ENCODE measurements around the gene ACSS2.

ACSS2 gene

DNA sequence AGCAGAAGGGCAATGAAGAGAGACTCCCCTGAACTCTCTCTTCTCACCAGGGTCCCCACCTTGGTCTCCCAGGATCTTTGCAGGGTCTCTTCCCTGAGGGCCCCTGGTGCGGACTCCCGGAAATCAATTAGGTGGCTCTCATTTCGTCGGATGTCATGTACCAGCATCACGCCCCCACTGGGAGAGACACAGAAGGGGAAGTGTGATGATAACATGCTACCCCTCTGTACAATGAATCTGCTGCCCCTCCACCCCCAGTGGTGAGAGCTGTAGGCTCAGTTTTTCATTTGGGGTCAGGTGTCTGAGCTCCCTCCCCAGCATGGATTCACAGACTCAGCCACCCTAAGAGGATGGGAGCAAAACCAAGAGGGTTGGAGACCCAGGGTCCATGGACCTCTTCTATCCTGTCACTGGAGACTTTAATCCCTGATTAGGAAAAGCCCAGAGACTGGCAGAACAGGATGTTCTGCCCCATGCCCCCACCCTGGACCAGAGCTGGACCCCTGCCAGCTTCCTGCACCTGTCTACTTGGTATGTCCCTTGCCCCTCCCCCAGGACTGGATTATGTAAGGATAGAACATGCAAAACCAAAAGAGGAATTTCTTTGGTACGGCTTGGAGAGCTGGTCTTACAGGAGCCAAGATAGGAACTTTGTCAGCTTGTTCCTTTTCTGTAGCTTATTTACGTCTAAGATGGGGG is 14.9 kb upstream of the ACSS2 start:
- Histone ChIP-seq H3K79me2 (ENCODE audit: control insufficient read depth, insufficient read depth, low read length, poor library complexity) (no peaks in the 10 kb centered on the region), H3K4me2 (ENCODE audit: low read length) (no peak overlapping the region), H3K18ac (ENCODE audit: low read length) (no peak overlapping the region), H3K4ac (ENCODE audit: low read depth, low read length) (no peak overlapping the region), H3K23ac (ENCODE audit: low read length) (no peak overlapping the region), H3K27me3 (ENCODE audit: insufficient read depth, low read length) (no peaks in the 10 kb centered on the region), H3K36me3 (ENCODE audit: control insufficient read depth in 1 of 2, insufficient read depth in 2 of 2, low read length in 2 of 2) (peaks cover 8 to 24% of the 10 kb centered on the region in 2 experiments), H3K4me3 (ENCODE audit: low read depth, low read length) (no peak overlapping the region), H2BK12ac (ENCODE audit: low read length) (no peak overlapping the region), H4K91ac (ENCODE audit: low read depth, low read length) (no peak overlapping the region), H3K79me1 (ENCODE audit: low read length) (no peaks in the 10 kb centered on the region), H2AK5ac (ENCODE audit: low read length) (no peak overlapping the region), H3K9me3 (ENCODE audit: insufficient read depth, low read depth, low read length) (peaks cover 4% of the 10 kb centered on the region), H2BK120ac (ENCODE audit: insufficient read depth, low read length, poor library complexity) (no peak overlapping the region), H3K9ac (ENCODE audit: low read length) (no peak overlapping the region), H4K8ac (ENCODE audit: low read depth, low read length) (no peak overlapping the region), H4K12ac (ENCODE audit: low read depth, low read length) (no peak overlapping the region), H3K4me1 (ENCODE audit: control insufficient read depth in 1 of 2, insufficient read depth in 2 of 2, low read length in 2 of 2) (no peaks in the 10 kb centered on the region), H3K14ac (ENCODE audit: low read length) (no peak overlapping the region), H3K27ac (ENCODE audit: low read depth, low read length) (no peak overlapping the region), H2AFZ (ENCODE audit: insufficient read depth, low read length, poor library complexity) (no peak overlapping the region), H2BK5ac (ENCODE audit: low read depth, low read length, poor library complexity) (no peak overlapping the region)
- DNase-seq, result no peak
- no CpG with 5 or more reads among the region's 7 CpGs for WGBS (ENCODE audit: extremely low coverage, insufficient coverage, insufficient read length)

DNA sequence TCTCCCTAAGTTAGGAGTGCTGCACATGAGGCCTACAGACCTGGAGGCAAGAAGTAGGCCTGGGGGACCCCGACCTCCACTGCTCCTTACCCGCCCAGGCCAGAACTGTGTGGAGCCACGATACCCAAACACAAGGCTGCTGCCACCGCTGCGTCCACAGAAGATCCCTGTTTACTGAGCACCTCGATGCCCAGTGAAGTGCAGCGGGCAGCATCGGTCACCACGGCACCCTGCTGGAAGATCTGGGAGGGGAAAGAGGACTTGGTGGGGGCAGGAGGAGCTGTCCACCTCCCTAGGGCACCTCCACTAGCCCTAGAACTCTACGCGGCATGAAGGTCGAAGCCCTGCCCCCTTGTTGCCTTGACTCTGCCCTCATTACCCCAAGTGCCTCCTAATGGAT is 13.7 kb upstream of the ACSS2 start:
- no peaks in the 10 kb centered on the region for H3K79me2 ChIP-seq (ENCODE audit: control insufficient read depth, insufficient read depth, low read length, poor library complexity)
- H2BK5ac ChIP-seq (ENCODE audit: low read depth, low read length, poor library complexity), result no peak overlapping the region
- no peak overlapping the region for H3K4ac ChIP-seq (ENCODE audit: low read depth, low read length)
- peaks cover 2% of the 10 kb centered on the region for H3K9me3 ChIP-seq (ENCODE audit: insufficient read depth, low read depth, low read length)
- H2BK12ac ChIP-seq (ENCODE audit: low read length), result no peak overlapping the region
- H3K79me1 ChIP-seq (ENCODE audit: low read length), result no peaks in the 10 kb centered on the region
- no peak overlapping the region for H3K4me2 ChIP-seq (ENCODE audit: low read length)
- WGBS (ENCODE audit: extremely low coverage, insufficient coverage, insufficient read length), result no CpG with 5 or more reads among the region's 12 CpGs
- H3K36me3 ChIP-seq (ENCODE audit: control insufficient read depth in 1 of 2, insufficient read depth in 2 of 2, low read length in 2 of 2), result peaks cover 8 to 19% of the 10 kb centered on the region in 2 experiments
- H3K27ac ChIP-seq (ENCODE audit: low read depth, low read length), result no peak overlapping the region
- no peaks in the 10 kb centered on the region for H3K27me3 ChIP-seq (ENCODE audit: insufficient read depth, low read length)
- no peak overlapping the region for H3K4me3 ChIP-seq (ENCODE audit: low read depth, low read length)
- H3K9ac ChIP-seq (ENCODE audit: low read length), result no peak overlapping the region
- no peak overlapping the region for H4K8ac ChIP-seq (ENCODE audit: low read depth, low read length)
- no peak overlapping the region for H3K18ac ChIP-seq (ENCODE audit: low read length)
- H2AFZ ChIP-seq (ENCODE audit: insufficient read depth, low read length, poor library complexity), result no peak overlapping the region
- no peak overlapping the region for H2AK5ac ChIP-seq (ENCODE audit: low read length)
- H4K12ac ChIP-seq (ENCODE audit: low read depth, low read length), result no peak overlapping the region
- H2BK120ac ChIP-seq (ENCODE audit: insufficient read depth, low read length, poor library complexity), result no peak overlapping the region
- no peak for DNase-seq
- H4K91ac ChIP-seq (ENCODE audit: low read depth, low read length), result no peak overlapping the region
- no peak overlapping the region for H3K14ac ChIP-seq (ENCODE audit: low read length)
- H3K23ac ChIP-seq (ENCODE audit: low read length), result no peak overlapping the region
- no peaks in the 10 kb centered on the region for H3K4me1 ChIP-seq (ENCODE audit: control insufficient read depth in 1 of 2, insufficient read depth in 2 of 2, low read length in 2 of 2)

DNA sequence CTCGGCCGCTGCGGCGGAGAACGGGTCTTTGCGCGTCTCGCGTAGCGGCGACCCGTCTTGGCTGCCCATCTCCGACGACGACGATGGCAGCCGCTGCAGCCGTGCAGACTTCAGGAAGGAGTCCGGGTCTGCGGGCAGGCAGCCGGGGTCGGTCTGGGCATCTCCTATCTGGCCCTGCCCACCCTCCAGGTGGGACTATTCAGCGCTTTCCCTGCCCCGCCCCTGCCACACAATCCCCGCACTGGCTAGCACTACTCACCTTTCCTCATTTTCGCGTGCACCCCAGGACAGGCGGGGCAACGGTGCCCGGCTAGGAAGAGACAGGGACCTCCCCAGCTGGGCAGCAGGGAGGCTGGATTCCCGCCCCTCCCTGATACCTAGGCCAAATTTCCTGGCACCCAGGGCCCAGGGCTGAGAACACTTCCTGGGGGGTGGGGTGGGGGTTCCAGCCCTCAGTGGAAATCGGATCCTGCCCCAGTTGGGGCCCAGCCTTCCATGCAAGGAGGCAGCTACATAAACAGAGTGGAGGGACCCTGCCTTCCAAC is 12.9 kb upstream of the ACSS2 start:
- no peak overlapping the region for H3K4me3 ChIP-seq (ENCODE audit: low read depth, low read length)
- H3K9ac ChIP-seq (ENCODE audit: low read length), result no peak overlapping the region
- no peaks in the 10 kb centered on the region for H3K4me1 ChIP-seq (ENCODE audit: control insufficient read depth in 1 of 2, insufficient read depth in 2 of 2, low read length in 2 of 2)
- DNase-seq, result no peak
- H3K23ac ChIP-seq (ENCODE audit: low read length), result no peak overlapping the region
- WGBS (ENCODE audit: extremely low coverage, insufficient coverage, insufficient read length), result no CpG with 5 or more reads among the region's 32 CpGs
- no peak overlapping the region for H2AFZ ChIP-seq (ENCODE audit: insufficient read depth, low read length, poor library complexity)
- H3K36me3 ChIP-seq (ENCODE audit: control insufficient read depth in 1 of 2, insufficient read depth in 2 of 2, low read length in 2 of 2), result peaks cover 8 to 19% of the 10 kb centered on the region in 2 experiments
- H2AK5ac ChIP-seq (ENCODE audit: low read length), result no peak overlapping the region
- no peaks in the 10 kb centered on the region for H3K27me3 ChIP-seq (ENCODE audit: insufficient read depth, low read length)
- no peak overlapping the region for H3K18ac ChIP-seq (ENCODE audit: low read length)
- H3K79me2 ChIP-seq (ENCODE audit: control insufficient read depth, insufficient read depth, low read length, poor library complexity), result no peaks in the 10 kb centered on the region
- H4K12ac ChIP-seq (ENCODE audit: low read depth, low read length), result no peak overlapping the region
- H4K91ac ChIP-seq (ENCODE audit: low read depth, low read length), result no peak overlapping the region
- no peak overlapping the region for H2BK120ac ChIP-seq (ENCODE audit: insufficient read depth, low read length, poor library complexity)
- H3K9me3 ChIP-seq (ENCODE audit: insufficient read depth, low read depth, low read length), result peaks cover 2% of the 10 kb centered on the region
- no peak overlapping the region for H4K8ac ChIP-seq (ENCODE audit: low read depth, low read length)
- H3K79me1 ChIP-seq (ENCODE audit: low read length), result no peaks in the 10 kb centered on the region
- no peak overlapping the region for H3K4ac ChIP-seq (ENCODE audit: low read depth, low read length)
- H3K4me2 ChIP-seq (ENCODE audit: low read length), result no peak overlapping the region
- H3K14ac ChIP-seq (ENCODE audit: low read length), result no peak overlapping the region
- H3K27ac ChIP-seq (ENCODE audit: low read depth, low read length), result no peak overlapping the region
- H2BK12ac ChIP-seq (ENCODE audit: low read length), result no peak overlapping the region
- H2BK5ac ChIP-seq (ENCODE audit: low read depth, low read length, poor library complexity), result no peak overlapping the region

GRCh38 chr20:34864216-34864615 is 12.2 kb upstream of the ACSS2 start:
- Histone ChIP-seq H3K18ac (ENCODE audit: low read length) (no peak overlapping the region), H3K23ac (ENCODE audit: low read length) (no peak overlapping the region), H3K4me1 (ENCODE audit: control insufficient read depth in 1 of 2, insufficient read depth in 2 of 2, low read length in 2 of 2) (no peaks in the 10 kb centered on the region), H2AFZ (ENCODE audit: insufficient read depth, low read length, poor library complexity) (no peak overlapping the region), H3K36me3 (ENCODE audit: control insufficient read depth in 1 of 2, insufficient read depth in 2 of 2, low read length in 2 of 2) (peaks cover 8 to 17% of the 10 kb centered on the region in 2 experiments), H2AK5ac (ENCODE audit: low read length) (no peak overlapping the region), H2BK5ac (ENCODE audit: low read depth, low read length, poor library complexity) (no peak overlapping the region), H3K14ac (ENCODE audit: low read length) (no peak overlapping the region), H3K4ac (ENCODE audit: low read depth, low read length) (no peak overlapping the region), H3K27me3 (ENCODE audit: insufficient read depth, low read length) (no peaks in the 10 kb centered on the region), H4K12ac (ENCODE audit: low read depth, low read length) (no peak overlapping the region), H3K9me3 (ENCODE audit: insufficient read depth, low read depth, low read length) (peaks cover 2% of the 10 kb centered on the region), H3K4me2 (ENCODE audit: low read length) (no peak overlapping the region), H3K79me1 (ENCODE audit: low read length) (no peaks in the 10 kb centered on the region), H2BK12ac (ENCODE audit: low read length) (no peak overlapping the region), H3K79me2 (ENCODE audit: control insufficient read depth, insufficient read depth, low read length, poor library complexity) (no peaks in the 10 kb centered on the region), H3K4me3 (ENCODE audit: low read depth, low read length) (no peak overlapping the region), H2BK120ac (ENCODE audit: insufficient read depth, low read length, poor library complexity) (no peak overlapping the region), H3K9ac (ENCODE audit: low read length) (no peak overlapping the region), H4K91ac (ENCODE audit: low read depth, low read length) (no peak overlapping the region), H4K8ac (ENCODE audit: low read depth, low read length) (no peak overlapping the region), H3K27ac (ENCODE audit: low read depth, low read length) (no peak overlapping the region)
- no CpG with 5 or more reads among the region's 5 CpGs for WGBS (ENCODE audit: extremely low coverage, insufficient coverage, insufficient read length)
- no peak for DNase-seq
